Amniotic stem cell (primary cell): ENCODE data around the gene PIK3AP1.
"Not testable (repeated sequence)": the region's sequence is repeated elsewhere in the genome, so short reads cannot be mapped to it uniquely, and the experiment has no call there.

Source experiments
- DNase-seq: peaks from one replicate; lab custom pipeline; 2025; lab: John Stamatoyannopoulos, UW

Gene PIK3AP1, protein sequence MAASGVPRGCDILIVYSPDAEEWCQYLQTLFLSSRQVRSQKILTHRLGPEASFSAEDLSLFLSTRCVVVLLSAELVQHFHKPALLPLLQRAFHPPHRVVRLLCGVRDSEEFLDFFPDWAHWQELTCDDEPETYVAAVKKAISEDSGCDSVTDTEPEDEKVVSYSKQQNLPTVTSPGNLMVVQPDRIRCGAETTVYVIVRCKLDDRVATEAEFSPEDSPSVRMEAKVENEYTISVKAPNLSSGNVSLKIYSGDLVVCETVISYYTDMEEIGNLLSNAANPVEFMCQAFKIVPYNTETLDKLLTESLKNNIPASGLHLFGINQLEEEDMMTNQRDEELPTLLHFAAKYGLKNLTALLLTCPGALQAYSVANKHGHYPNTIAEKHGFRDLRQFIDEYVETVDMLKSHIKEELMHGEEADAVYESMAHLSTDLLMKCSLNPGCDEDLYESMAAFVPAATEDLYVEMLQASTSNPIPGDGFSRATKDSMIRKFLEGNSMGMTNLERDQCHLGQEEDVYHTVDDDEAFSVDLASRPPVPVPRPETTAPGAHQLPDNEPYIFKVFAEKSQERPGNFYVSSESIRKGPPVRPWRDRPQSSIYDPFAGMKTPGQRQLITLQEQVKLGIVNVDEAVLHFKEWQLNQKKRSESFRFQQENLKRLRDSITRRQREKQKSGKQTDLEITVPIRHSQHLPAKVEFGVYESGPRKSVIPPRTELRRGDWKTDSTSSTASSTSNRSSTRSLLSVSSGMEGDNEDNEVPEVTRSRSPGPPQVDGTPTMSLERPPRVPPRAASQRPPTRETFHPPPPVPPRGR

DNA sequence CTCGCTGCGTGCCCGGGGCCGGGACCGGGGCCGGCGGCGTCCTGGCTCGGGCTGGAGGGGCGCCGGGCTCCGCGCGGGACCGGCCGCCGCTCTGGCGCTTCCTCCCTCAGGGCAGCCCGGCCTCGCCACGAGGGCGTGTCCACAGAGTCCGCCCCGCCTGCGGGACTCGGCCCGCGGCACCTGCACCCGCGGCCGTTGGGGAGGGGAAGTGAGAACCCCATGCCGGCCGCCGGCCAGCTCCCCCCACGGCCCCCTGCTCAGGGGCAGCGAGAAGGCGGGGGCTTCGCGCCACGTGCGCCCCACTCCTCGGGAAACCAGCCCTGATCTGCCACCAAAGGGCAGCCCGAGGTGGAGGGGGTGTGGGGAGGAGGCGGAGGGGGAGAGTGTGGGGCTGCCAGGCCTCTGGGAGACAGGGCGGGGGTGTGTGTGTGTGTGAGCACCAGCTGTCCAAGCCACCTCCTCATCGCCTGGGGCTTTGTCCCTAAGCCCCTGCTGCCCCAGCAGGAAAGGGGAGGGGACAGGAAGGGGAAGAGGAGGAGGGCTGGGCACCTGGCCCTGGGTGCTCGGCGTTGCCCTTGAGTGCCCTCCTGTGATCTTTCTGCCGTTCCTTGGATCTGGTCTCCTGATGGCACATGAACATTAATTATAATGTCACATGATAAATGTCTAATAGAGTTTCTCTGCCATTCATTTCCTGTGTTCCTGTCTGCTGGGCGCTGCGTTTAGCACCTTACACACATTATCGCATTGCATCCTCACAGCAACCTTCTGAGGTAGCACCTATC lies at the start of gene PIK3AP1:
PIK3AP1 (minus strand) TSS at position 93 of the 785 bp plus-strand sequence. CDS start 120 bp downstream, outside the sequence.
- no peak for DNase-seq

DNA sequence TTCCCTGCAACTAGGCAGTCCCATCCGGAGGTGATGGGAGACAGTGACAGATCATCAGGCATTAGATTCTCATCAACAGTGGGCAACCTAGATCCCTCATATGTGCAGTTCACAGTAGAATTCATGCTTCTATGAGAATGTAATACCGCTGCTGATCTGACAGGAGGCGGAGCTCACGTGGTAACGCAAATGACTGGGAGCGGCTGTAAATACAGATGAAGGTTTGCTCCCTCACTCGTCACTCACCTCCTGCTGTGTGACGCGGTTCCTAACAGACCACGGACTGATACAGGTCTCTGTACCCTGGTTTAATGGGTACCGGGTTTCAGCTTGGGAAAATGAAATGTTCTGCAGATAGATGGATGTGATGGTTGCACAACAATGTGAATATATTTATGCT lies 47.8 kb upstream of the PIK3AP1 start:
- no peak for DNase-seq

DNA sequence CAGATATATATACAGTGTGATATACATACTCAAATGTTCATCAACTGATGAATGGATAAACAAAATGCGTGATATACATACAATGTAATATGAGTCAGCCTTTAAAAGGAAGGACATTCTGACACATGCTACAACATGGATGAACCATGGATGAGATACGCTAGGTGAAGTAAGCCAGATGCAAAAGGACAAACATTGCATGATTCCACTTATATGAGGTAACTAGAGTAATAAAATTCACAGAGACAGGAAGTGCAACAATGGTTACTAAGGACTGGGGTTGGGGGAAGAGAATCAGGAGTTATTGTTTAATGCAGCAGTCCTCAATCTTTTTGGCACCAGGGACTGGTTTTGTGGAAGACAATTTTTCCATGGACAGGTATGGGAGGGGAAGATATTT lies 47.3 kb upstream of the PIK3AP1 start:
- DNase-seq, result no peak

DNA sequence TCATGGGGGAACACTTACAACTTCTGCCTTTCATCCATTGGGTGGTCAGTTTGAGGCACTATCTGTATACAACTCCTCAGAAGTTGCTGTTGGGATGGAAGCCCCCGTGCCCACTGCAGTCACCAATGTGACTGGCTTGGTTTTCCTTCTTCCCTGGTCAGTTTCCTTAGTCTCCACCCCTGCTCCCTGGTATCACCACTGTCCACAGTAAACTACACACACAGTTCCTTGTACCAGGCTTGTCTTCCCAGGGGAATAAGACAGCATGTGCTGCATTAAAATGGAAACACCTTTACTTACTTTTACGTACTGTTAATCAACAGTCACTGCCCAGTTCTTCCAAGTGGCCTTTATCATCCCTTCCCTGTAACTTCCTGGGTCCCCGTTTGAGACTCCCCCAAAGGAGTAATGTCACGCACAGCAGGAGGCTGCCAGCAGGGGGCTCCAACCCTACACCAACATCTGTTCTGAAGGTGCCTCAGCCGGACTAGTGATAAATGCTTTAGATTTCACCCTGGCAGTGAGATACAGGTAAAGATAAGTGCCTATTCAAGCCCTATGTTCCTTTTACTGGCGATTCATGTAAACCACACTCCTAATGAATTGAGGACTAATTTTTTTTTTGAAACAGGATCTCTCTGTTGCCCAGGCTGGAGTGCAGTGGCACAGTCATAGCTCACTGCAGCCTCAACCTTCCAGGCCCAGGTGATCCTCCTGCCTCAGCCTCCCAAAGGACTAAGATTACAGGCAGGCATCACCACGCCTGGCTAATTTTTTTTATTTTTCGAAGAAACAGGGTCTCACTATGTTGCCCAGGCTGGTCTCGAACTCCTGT lies 45.3 kb upstream of the PIK3AP1 start:
- DNase-seq, result no peak

DNA sequence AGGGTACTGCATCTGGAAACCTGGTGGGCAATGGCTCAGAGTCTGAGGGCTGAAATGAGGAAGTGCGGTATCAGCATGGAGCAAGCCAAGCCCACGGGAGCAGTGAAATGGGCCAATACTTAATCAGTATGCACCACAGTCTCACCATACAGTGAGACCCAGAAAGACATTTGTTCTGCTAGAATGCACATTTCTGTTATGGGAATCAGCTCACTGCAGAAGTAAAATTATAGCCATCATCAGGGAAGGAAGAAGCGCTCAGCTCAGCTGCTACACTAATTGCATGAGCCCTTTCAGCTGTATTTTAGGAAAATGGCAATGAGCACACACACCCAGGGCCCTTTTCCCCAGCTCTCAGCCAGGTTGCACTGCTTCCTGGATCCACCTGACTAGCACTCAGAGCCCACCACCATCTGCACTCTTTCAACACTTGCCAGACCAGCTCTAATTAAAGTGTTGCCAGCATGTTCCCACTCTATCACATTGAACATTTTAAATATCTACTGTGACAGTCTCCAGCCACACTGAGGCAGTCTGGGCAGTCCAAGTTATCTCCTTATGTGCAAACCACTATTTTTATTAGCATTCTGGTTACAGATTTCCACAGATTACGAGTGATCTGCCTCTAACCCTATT lies 44.2 kb upstream of the PIK3AP1 start:
- no peak for DNase-seq

DNA sequence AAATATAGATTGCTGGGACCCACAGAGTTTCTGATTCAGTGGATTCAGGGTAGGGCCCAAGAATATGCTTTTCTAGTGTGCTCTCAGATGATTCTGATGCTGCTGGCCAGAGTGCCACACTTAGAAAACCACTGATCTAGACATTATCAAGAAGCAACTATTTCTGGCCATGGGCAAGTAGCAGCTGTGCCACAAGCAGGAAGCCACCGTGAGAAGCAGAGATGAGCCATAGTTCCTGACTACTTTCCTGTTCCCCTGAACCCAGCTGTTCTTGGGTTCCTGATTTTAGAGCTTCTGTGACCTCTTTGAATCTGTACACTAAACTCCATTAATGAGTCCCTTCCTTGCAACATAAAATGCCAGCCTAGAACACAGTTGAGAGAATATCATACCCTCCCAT lies 38.1 kb upstream of the PIK3AP1 start:
- DNase-seq, result no peak

DNA sequence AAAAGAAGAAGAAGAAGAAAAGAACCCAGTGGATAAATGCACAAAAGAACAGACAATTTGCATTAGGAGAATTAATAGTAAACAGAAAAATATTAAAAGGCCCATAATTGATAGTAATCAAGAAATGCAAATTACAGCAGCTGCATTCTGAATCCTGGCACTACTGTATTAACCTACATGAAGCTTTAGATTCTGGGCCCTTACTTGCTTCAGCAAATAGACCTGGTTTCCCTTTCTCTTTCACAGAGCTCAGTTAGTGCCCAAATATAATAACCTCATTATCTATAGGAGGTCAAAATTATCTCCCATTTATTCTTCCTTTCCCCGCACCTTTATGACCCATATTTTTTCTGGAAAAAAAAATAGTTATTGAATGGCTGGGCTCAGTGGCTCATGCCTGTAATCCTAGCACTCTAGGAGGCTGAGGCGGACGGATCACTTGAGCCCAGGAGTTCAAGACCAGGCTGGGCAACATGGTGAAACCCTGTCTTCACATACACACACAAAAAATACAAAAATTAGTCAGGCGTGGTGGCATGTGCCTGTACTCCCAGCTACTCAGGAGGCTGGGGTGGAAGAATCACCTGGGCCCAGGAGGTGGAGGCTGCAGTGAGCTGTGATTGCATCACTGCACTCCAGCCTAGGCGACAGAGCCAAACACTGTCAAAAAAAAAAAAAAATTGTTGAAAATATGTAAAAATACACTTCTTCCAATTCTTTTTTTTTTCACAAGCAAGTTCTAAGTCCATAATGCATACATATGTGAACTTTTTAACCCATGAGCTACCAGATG lies 36.0 kb upstream of the PIK3AP1 start:
- DNase-seq, result no peak

DNA sequence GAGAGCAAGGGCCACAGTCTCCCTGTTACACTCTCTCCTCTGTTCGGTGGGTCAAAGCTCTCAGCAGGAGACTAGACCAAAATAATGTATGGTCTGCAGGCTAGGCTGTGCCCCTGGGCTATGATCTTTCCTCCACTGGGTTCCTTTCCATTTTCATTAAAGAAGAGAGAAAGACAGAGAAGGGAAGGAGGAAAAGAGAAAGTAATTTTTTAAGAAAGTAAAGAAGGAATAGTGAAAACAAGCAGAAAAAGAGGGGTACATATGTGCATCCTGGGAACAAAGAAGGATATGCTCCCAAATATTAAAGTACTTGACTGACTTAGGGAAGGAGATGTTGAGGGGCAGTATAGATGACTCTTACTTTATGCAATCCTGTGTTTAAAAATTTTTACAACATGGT lies 33.6 kb upstream of the PIK3AP1 start:
- DNase-seq, result no peak

DNA sequence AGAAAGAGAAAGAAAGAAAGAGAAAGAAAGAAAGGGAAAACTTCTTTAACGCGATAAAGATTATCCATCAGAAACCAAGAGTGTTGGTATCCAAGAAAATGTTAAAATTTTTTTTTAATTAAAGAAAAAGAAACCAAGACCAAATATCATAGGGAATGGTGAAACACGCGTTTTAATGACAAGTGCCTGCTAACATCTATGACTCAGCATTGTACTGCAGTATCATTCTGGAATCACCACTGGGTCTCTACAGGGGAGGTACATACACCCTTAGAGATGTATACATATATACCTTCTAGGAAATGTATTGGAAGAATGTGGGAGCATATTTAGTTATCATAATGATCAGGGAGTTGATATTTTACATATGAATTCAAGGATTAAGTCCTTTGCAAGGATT lies 32.1 kb upstream of the PIK3AP1 start:
- DNase-seq, result no peak

DNA sequence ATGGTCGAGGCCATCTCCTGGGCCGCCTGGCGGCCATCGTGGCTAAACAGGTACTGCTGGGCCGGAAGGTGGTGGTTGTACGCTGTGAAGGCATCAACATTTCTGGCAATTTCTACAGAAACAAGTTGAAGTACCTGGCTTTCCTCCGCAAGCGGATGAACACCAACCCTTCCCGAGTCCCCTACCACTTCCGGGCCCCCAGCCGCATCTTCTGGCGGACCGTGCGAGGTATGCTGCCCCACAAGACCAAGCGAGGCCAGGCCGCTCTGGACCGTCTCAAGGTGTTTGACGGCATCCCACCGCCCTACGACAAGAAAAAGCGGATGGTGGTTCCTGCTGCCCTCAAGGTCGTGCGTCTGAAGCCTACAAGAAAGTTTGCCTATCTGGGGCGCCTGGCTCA lies 30.0 kb upstream of the PIK3AP1 start:
- not testable (repeated sequence) for DNase-seq

DNA sequence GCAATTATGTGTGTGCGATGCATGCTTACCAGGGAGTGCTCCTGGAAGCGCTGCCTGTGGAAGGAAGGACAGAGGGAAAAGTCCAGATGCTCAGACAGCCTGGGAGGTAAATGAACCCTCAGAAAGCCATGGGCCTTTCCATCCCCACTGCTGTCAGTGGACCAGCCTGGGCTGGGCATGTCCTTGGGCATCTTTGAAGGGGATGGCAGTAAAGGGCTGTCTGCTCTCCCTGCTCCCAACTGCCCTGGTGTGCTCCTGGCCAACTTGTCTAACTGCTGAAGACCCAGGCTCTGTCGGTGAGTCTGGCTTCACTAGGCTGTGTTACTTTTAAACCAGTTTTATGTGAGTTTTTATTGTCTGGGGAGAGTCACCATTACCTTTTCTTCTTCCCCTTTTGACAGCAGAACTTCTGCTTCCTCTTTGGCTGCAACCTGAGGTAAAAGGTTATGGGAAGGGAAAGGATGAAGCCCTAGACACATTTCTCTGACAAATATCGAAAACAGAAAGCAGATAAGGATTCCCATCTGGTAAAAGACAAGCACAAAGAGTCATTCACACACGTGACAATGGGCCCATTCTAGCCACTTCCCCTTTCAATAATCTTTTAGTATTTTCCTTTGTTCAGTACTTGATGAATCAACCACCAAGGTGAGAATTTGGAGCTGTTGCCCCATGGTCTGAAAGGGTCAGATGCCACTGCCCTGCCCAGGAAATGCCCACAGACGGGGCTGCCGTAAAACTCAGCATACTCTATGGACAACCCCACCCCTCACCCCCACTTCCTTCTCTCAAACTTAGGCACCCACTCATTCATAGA lies 27.6 kb upstream of the PIK3AP1 start:
- no peak for DNase-seq

DNA sequence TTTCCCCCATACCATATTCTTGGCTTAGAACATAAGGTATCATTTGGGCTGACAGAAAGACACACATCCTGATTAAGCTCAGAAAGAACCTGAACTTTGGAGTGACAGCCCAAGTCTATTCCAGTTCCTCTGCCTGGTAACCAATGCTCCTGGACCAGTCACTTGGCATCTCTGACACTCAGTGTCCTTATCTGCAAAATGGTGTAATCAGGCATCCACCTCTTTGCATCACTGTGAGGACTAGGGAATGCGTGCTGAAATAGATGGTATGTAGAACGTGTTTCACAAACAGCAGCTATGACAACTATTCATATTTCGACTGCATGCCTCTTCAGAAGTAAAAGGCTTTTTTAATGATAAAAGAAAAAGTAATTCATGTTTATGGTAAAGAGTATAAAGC lies 26.2 kb upstream of the PIK3AP1 start:
- DNase-seq, result no peak

DNA sequence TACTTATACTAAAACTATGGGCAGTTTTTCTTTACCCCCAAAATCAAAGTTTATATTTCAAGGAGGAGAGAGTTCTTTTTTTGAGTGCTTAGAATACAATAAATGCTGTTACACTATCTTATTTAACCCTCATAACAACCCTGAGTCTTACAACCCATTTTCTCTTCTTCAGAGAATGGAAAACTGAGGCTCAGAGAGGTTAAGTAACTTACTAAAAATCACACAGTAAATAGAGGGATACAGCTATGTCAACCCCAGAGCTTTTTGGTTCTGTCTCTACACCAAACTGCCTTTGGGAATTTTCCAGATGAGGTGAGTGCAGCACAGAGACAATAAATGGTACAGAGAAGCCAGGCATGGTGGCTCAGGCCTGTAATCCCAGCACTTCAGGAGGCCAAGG lies 25.6 kb upstream of the PIK3AP1 start:
- no peak for DNase-seq

DNA sequence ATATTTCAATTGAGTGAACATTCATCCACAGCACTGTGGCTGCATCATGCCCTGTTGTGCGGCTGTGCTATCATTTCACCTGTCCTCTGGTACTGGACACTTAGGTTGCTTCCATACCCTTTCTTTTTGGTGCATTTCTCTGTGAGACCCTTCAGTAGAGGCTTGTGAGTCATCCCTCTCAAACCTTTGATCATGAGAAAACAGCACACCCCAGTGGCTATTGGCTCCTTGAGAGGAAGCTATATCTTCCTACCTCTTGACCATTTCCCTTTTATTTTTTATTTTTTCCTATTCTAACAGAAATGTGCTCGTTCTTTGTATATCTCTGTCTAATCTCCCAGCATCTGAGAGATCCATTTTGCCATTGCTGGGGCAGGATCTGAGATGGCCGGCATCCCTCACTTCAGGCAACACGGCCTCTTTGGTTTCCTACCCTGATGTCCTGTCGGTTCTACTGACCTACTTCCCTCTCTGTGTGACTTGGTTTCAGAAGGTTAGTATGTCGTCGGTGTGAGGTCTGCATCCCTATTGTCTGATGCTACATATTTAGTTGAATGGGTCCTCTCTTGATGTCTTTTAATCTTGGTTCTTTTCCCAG lies 23.8 kb upstream of the PIK3AP1 start:
- no peak for DNase-seq

DNA sequence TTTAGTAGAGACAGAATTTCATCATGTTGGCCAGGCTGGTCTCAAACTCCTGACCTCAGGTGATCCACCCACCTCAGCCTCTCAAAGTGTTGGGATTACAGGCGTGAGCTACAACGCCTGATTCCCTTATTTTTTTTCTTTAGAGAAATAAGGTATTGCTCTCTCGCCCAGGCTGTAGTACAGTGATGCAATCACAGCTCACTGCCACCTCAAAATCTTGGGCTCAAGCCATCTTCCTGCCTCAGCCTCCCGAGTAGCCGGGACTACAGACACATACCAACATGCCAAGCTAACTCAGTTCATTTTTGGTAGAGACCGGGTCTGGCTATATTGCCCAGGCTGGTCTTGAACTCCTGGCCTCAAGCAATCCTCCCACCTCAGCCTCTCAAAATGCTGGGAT lies 21.2 kb upstream of the PIK3AP1 start:
- not testable (repeated sequence) for DNase-seq

DNA sequence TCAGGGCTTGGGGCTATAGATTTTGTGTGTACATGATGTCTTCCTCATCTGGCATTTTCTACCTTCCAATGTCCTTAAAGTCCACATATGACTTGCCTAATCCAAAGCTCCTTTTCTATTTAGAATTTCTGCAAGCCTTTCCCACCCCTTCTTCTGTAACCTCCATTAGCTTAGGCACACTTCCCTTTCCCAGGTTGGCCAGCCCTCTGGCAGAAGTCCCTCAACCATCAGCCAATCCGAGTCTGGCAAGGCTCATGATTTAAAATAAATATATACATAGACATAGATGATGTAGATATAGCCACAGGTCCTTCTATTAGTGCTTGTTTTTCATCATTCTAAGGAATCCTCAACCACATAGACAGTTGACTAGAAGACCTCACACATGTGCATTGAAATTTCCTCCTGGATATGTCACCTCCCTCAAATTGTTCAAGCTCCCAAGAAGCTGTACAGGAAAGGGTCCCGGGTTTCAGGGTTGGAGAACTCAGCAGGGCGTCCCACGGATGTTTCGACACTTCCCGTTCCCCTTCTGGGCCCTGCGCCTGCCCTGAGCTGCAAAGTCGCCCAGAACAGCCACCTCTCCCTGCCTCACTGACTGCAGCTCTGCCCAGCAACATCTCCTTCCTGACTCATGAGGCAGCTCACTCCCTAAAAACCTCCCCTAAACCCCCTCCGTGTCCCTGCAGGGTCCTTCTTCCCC lies 20.4 kb upstream of the PIK3AP1 start:
- DNase-seq, result no peak

DNA sequence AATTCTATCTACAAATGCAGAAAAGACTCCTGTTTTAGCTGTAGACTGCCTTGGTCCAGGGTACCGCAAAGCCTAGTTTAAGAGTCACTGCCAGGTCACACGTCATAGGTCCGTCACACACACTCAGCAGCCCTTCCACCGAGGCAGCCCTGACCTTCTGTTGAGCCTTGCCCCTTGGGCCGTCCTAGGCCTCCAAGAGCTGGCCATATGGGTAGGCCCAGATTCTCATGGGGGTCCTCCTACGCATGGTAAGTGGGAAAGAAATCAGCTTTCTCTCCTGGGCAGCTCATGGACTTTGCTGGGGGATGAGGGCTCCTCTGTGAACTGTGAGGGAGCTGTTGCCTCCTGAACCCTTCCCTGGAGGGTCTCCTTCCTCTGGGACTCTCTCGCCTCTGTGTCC lies 19.8 kb upstream of the PIK3AP1 start:
- no peak for DNase-seq

DNA sequence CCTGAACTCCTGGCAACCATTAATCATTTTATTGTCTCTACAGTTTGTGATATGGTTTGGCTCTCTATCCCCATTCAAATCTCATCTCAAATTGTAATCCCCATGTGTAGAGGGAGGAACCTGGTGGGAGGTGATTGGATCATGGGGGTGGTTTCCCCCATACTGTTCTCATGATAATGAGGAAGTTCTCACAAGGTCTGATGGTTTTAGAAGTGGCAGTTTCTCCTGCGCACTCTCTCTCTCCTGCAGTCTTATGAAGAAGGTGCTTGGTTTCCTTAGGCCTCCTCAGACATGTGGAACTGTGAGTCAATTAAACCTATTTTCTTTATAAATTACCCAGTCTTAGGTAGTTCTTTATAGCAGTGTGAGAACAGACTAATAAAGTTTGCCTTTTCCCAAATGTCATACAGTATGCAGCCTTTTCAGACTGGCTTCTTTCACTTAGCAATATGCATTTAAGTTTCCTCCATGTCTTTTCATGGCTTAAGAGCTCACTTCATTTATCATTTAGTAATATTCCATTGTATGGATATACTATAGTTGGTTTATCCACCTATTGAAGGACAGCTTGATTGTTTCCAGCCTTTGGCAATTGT lies 17.1 kb upstream of the PIK3AP1 start:
- DNase-seq, result not testable (repeated sequence)
